HK-2 (cell line): ENCODE results near the gene LZTS3.
"Not testable (repeated sequence)": the region's sequence is repeated elsewhere in the genome, so short reads cannot be mapped to it uniquely, and the experiment has no call there.

ENCODE experiments used
- DNase-seq: peaks from one replicate; pipeline ENCODE4 v3.0.0-alpha.2; 2018; ENCODE audit not compliant: unreplicated experiment

The LZTS3 gene

GRCh38 chr20:3135507-3136070 is 37.8 kb downstream of the LZTS3 start:
- DNase-seq = no peak

GRCh38 chr20:3134151-3134550 is 39.2 kb downstream of the LZTS3 start:
- DNase-seq = no peak

- no peak for DNase-seq
Observed at GRCh38 chr20:3133155-3133554, 40.2 kb downstream of the LZTS3 start.

GRCh38 chr20:3130051-3130600 is 43.2 kb downstream of the LZTS3 start:
- DNase-seq = no peak

GRCh38 chr20:3129094-3129493 is 44.3 kb downstream of the LZTS3 start:
- DNase-seq = no peak

GRCh38 chr20:3128275-3128984 is 44.9 kb downstream of the LZTS3 start:
- DNase-seq = no peak

GRCh38 chr20:3126527-3126859 is 46.9 kb downstream of the LZTS3 start:
- DNase-seq = no peak

GRCh38 chr20:3125776-3126526 is 47.4 kb downstream of the LZTS3 start:
- not testable (repeated sequence) for DNase-seq

GRCh38 chr20:3124773-3125560 is 48.4 kb downstream of the LZTS3 start:
- DNase-seq = not testable (repeated sequence)

- DNase-seq = not testable (repeated sequence)
Observed at GRCh38 chr20:3124163-3124562, 49.2 kb downstream of the LZTS3 start.

- no peak for DNase-seq
Observed at GRCh38 chr20:3123542-3123941, 49.8 kb downstream of the LZTS3 start.

- no peak for DNase-seq
Observed at GRCh38 chr20:3121955-3122610, 51.3 kb downstream of the LZTS3 start.

- DNase-seq = no peak
Observed at GRCh38 chr20:3121271-3121911, 52.0 kb downstream of the LZTS3 start.

GRCh38 chr20:3119044-3119443 is 54.3 kb downstream of the LZTS3 start:
- no peak for DNase-seq

GRCh38 chr20:3117839-3118379 is 55.4 kb downstream of the LZTS3 start:
- DNase-seq = peak; percentile 45

GRCh38 chr20:3116341-3116740 is 57.0 kb downstream of the LZTS3 start:
- no peak for DNase-seq

- peak; percentile 51 for DNase-seq
Observed at GRCh38 chr20:3115190-3116107, 57.9 kb downstream of the LZTS3 start.
